Measurements from ENCODE around the gene ADAMTS3.

Gene ADAMTS3

DNA sequence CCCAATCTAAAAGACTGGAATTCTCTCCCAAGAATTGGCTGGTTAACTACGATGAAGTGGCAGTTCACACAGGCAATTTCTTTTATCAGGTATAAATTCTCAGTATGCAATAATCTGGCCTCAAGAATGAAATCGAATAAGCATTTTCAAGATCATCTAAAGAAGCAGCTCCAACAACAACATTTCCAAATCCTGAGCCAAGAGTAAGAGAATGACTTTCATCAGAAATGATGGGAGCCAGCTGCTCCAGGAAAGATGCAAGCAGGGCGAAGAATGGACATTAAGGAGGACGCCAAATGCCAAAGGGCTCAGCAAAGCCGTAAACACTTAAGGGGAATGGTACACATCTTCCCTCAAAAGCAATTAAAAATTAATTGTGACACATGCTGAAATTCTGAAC, 12.0 kb downstream of the ADAMTS3 start:
- TF ChIP-seq, protein P1, sequence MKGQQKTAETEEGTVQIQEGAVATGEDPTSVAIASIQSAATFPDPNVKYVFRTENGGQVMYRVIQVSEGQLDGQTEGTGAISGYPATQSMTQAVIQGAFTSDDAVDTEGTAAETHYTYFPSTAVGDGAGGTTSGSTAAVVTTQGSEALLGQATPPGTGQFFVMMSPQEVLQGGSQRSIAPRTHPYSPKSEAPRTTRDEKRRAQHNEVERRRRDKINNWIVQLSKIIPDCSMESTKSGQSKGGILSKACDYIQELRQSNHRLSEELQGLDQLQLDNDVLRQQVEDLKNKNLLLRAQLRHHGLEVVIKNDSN (IDR thresholded peaks at IDR 0.05) = no peak
- no peak for TF ChIP-seq FOXM1 (IDR thresholded peaks at IDR 0.05; ENCODE audit: borderline replicate concordance, low read depth)
- no peak for TF ChIP-seq YY1 (IDR thresholded peaks at IDR 0.05; ENCODE audit: low read depth)
- no peak for TF ChIP-seq ZBTB7A (IDR thresholded peaks at IDR 0.05; ENCODE audit: low read depth)
- TF ChIP-seq CEBPB (IDR thresholded peaks at IDR 0.05) = no peak
- TF ChIP-seq, protein P2, sequence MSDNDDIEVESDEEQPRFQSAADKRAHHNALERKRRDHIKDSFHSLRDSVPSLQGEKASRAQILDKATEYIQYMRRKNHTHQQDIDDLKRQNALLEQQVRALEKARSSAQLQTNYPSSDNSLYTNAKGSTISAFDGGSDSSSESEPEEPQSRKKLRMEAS (IDR thresholded peaks at IDR 0.05) = no peak

DNA sequence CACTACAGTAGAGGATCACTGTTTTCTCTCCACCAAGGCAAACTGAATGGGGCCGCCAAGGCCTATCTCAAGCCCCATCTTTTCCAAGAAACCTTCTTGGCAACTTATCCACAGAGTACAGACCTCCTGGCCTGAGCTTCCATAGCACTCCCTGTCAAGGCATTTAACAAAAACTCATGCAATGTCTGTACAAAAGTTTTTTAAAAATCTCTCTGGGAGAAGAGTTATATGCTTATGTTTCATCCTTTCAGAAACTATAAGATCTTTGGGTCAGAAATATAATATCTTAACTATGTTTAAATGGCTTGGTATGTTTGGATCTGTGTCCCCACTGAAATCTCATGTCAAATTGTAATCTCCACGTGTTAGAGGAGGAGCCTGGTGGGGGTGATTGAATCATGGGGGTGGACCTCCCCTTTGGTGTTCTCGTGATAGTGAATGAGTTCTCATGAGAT, 13.6 kb downstream of the ADAMTS3 start:
- TF ChIP-seq NFIC (IDR thresholded peaks at IDR 0.05) (no peak), TAF1 (IDR thresholded peaks at IDR 0.05; ENCODE audit: low read depth) (no peak), TEAD4 (IDR thresholded peaks at IDR 0.05) (no peak), CEBPB (IDR thresholded peaks at IDR 0.05) (no peak), TCF12 (IDR thresholded peaks at IDR 0.05; ENCODE audit: low read depth) (no peak), FOXM1 (IDR thresholded peaks at IDR 0.05; ENCODE audit: borderline replicate concordance, low read depth) (no peak), EGR1 (IDR thresholded peaks at IDR 0.05) (no peak)
- TF ChIP-seq, protein P3, sequence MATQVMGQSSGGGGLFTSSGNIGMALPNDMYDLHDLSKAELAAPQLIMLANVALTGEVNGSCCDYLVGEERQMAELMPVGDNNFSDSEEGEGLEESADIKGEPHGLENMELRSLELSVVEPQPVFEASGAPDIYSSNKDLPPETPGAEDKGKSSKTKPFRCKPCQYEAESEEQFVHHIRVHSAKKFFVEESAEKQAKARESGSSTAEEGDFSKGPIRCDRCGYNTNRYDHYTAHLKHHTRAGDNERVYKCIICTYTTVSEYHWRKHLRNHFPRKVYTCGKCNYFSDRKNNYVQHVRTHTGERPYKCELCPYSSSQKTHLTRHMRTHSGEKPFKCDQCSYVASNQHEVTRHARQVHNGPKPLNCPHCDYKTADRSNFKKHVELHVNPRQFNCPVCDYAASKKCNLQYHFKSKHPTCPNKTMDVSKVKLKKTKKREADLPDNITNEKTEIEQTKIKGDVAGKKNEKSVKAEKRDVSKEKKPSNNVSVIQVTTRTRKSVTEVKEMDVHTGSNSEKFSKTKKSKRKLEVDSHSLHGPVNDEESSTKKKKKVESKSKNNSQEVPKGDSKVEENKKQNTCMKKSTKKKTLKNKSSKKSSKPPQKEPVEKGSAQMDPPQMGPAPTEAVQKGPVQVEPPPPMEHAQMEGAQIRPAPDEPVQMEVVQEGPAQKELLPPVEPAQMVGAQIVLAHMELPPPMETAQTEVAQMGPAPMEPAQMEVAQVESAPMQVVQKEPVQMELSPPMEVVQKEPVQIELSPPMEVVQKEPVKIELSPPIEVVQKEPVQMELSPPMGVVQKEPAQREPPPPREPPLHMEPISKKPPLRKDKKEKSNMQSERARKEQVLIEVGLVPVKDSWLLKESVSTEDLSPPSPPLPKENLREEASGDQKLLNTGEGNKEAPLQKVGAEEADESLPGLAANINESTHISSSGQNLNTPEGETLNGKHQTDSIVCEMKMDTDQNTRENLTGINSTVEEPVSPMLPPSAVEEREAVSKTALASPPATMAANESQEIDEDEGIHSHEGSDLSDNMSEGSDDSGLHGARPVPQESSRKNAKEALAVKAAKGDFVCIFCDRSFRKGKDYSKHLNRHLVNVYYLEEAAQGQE (IDR thresholded peaks at IDR 0.05; ENCODE audit: low read depth) = no peak
- TF ChIP-seq, protein P2 (IDR thresholded peaks at IDR 0.05) = no peak

DNA sequence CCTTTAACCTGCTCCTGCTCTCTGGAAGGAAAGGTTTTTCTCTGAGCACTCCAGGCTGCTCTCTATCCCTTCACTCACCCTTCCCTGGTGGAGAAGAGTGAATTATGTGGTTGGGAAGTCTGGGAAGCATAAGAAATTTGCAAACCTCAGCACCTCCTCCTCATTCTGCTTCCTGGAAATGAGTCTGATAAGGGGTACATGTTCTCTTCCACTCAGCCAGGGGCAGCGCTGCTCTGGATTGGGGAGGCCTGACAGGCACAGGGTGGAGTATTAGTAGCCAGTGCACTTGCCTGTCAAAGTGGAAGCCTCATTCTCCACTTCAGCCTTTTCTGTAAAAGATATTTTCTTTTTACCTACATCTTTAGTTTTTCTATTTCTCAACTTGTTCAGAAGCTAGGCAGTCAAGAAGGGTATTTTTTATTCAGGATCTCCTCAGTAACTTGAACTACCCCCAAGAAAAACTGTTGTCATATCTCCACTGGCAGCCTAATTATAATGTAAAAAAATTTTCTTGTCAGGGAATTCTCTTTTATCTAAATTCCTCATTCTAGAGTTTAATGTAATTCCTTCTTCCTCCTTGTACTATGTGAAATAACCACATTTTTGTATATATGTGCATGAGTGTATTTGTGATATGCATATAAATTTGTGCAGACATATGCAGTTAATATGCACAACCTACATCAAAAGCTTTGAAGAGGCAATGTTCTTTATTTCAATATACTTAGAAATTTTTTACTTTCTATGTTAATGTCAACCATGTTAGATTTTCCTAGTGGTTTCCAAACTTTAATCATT, 15.3 kb downstream of the ADAMTS3 start:
- TF ChIP-seq EGR1 (IDR thresholded peaks at IDR 0.05) = no peak
- no peak for TF ChIP-seq FOXM1 (IDR thresholded peaks at IDR 0.05; ENCODE audit: borderline replicate concordance, low read depth)
- no peak for TF ChIP-seq CREB1 (IDR thresholded peaks at IDR 0.05; ENCODE audit: low read depth)
- TF ChIP-seq YY1 (IDR thresholded peaks at IDR 0.05; ENCODE audit: low read depth) = no peak
- TF ChIP-seq, protein P2 (IDR thresholded peaks at IDR 0.05) = no peak
- TF ChIP-seq NFIC (IDR thresholded peaks at IDR 0.05) = no peak
- TF ChIP-seq EP300 (IDR thresholded peaks at IDR 0.05; ENCODE audit: borderline replicate concordance) = no peak
- TF ChIP-seq ZBTB7A (IDR thresholded peaks at IDR 0.05; ENCODE audit: low read depth) = no peak
- TF ChIP-seq RAD21 (IDR thresholded peaks at IDR 0.05; ENCODE audit: low read depth) = no peak
- TF ChIP-seq, protein P3 (IDR thresholded peaks at IDR 0.05; ENCODE audit: low read depth) = no peak
- TF ChIP-seq TAF1 (IDR thresholded peaks at IDR 0.05; ENCODE audit: low read depth) = no peak
- TF ChIP-seq CEBPB (IDR thresholded peaks at IDR 0.05) = no peak
- no peak for TF ChIP-seq TEAD4 (IDR thresholded peaks at IDR 0.05)
- TF ChIP-seq, protein P1 (IDR thresholded peaks at IDR 0.05) = no peak
- no peak for TF ChIP-seq TCF12 (IDR thresholded peaks at IDR 0.05; ENCODE audit: low read depth)

DNA sequence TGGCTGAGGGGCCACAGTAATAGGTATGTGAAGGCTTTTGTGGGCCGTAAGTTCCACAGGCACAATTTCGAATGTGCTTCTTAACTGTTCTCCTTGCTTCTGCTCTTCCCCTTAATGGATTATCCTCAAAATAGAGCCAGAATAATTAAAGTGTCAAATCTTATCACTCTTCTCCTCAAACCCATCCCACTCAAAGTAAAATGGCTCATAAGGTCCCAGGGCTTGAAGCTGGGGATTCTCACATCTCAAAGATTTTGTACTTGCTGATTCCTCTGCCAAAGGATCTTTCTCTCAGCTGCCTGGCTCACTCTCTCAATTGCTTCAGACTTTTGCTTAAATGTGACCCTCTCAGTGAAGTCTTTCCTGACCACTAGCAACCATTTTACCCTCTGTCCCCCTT, 16.6 kb downstream of the ADAMTS3 start:
- TF ChIP-seq TCF12 (IDR thresholded peaks at IDR 0.05; ENCODE audit: low read depth) = no peak

DNA sequence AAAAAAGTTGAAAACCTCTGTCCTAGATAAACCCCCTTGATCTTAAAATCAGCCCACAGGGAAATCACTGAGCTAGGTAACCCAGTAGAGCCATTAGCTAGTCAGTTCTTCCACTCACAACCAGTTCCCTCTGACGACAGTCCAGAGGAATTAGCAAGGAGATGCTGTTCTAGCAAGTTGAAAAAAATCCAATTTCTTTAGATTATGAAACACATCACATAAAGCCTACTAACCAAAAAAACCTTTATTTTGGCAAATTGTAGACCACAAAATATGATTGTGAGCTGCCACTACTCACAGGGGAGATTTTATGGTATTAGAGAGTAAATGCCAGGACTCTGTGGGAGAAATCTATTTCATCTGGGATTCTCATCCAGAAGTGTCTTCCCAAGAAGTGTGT, 22.6 kb downstream of the ADAMTS3 start:
- no peak for TF ChIP-seq TCF12 (IDR thresholded peaks at IDR 0.05; ENCODE audit: low read depth)
- TF ChIP-seq, protein P2 (IDR thresholded peaks at IDR 0.05) = no peak
- no peak for TF ChIP-seq NFIC (IDR thresholded peaks at IDR 0.05)
- TF ChIP-seq ZBTB7A (IDR thresholded peaks at IDR 0.05; ENCODE audit: low read depth) = no peak
- TF ChIP-seq CEBPB (IDR thresholded peaks at IDR 0.05) = no peak
- TF ChIP-seq, protein P1 (IDR thresholded peaks at IDR 0.05) = no peak
- no peak for TF ChIP-seq TEAD4 (IDR thresholded peaks at IDR 0.05)
- TF ChIP-seq, protein P3 (IDR thresholded peaks at IDR 0.05; ENCODE audit: low read depth) = no peak
- TF ChIP-seq EP300 (IDR thresholded peaks at IDR 0.05; ENCODE audit: borderline replicate concordance) = no peak
- TF ChIP-seq EGR1 (IDR thresholded peaks at IDR 0.05) = no peak
- TF ChIP-seq TAF1 (IDR thresholded peaks at IDR 0.05; ENCODE audit: low read depth) = no peak
- TF ChIP-seq RAD21 (IDR thresholded peaks at IDR 0.05; ENCODE audit: low read depth) = no peak
- TF ChIP-seq FOXM1 (IDR thresholded peaks at IDR 0.05; ENCODE audit: borderline replicate concordance, low read depth) = no peak
- TF ChIP-seq CREB1 (IDR thresholded peaks at IDR 0.05; ENCODE audit: low read depth) = no peak
